IPS DF 6.9 (cell line): ENCODE data around the gene UBC.
A peak's percentile ranks its signal among the peaks of the same experiment; 100 is the strongest.
"Not testable (repeated sequence)": the region's sequence is repeated elsewhere in the genome, so short reads cannot be mapped to it uniquely, and the experiment has no call there.

Source experiments
- DNase-seq: peaks from one replicate; pipeline ENCODE4 v3.0.0-alpha.2; 2013; ENCODE audit warnings: low read depth, low spot score
- H3K27ac ChIP-seq: one replicate; pipeline ENCODE4 v1.5.1; 2013; ENCODE audit warnings: low read length, control low read depth
- H3K27me3 ChIP-seq: 2 replicates; pipeline ENCODE4 v1.6.1; 2013; ENCODE audit warnings: mild to moderate bottlenecking, low read length; ENCODE audit not compliant: control insufficient read depth, insufficient read depth
- H3K36me3 ChIP-seq: 2 replicates; pipeline ENCODE4 v1.6.1; 2013; ENCODE audit warnings: low read length; ENCODE audit not compliant: control insufficient read depth, insufficient read depth
- H3K4me1 ChIP-seq: 2 replicates; pipeline ENCODE4 v1.6.1; 2013; ENCODE audit warnings: low read length; ENCODE audit not compliant: control insufficient read depth, insufficient read depth
- H3K4me3 ChIP-seq: 2 replicates; pipeline ENCODE4 v1.5.1; 2013; ENCODE audit warnings: mild to moderate bottlenecking, low read length
- H3K9me3 ChIP-seq: 2 replicates; pipeline ENCODE4 v1.6.1; 2013; ENCODE audit warnings: low read length, inconsistent platforms; ENCODE audit not compliant: control insufficient read depth, insufficient read depth
- WGBS: extraction: QIAGEN DNeasy Blood & Tissue Kit; methylation state at CpG from one replicate; pipeline ENCODE4 v1.1.7; 2013; ENCODE audit warnings: mixed read lengths, missing lambda C conversion rate; ENCODE audit not compliant: insufficient read length, insufficient coverage; 5-methylcytosine and 5-hydroxymethylcytosine counted together

UBC gene

GRCh38 chr12:124921200-124922031 is 7.0 kb upstream of the UBC start:
- Histone ChIP-seq H3K4me3 (peak overlapping the region; percentile 16; the same call in 1 of the 2 replicates), H3K9me3 (no peaks in the 10 kb centered on the region), H3K27me3 (no peaks in the 10 kb centered on the region), H3K36me3 (no peaks in the 10 kb centered on the region), H3K27ac (no peak overlapping the region), H3K4me1 (peaks cover 1% of the 10 kb centered on the region; the same call in 1 of the 2 replicates)
- no peak for DNase-seq
- WGBS = no CpG with 5 or more reads among the region's 16 CpGs

DNA sequence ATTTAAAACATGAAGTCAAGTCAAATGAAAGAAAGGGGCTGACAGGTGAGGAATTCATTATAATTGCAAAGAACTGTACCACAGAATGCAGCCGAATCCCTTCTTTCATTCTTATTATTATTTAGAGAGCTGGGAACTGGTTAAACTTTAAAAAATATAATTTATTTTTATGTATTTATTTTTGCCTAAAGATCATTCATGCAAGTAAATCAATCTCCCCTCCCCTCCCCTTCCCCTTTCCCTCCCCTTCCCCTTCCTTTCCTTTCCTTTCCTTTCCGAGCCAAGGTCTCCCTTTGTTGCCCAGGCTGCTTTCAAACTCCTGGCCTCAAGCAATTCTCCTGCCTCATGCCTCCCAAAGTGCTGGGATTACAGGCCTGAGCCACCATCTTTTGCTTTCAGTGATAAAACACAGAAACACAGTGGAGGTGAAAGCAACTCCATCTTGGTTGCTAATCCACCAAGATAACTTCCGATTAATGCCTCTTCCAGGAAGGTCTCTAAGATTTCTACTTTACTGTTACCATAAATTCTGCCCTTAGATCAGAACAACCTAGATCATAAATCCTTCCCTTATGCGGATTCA is 6.0 kb upstream of the UBC start:
- no peak overlapping the region for H3K27ac ChIP-seq
- H3K4me3 ChIP-seq = no peak overlapping the region
- no peaks in the 10 kb centered on the region for H3K27me3 ChIP-seq
- no peak for DNase-seq
- H3K9me3 ChIP-seq = no peaks in the 10 kb centered on the region
- WGBS = no CpG with 5 or more reads among the region's 4 CpGs
- peaks cover 1% of the 10 kb centered on the region; the same call in 1 of the 2 replicates for H3K4me1 ChIP-seq
- H3K36me3 ChIP-seq = no peaks in the 10 kb centered on the region

DNA sequence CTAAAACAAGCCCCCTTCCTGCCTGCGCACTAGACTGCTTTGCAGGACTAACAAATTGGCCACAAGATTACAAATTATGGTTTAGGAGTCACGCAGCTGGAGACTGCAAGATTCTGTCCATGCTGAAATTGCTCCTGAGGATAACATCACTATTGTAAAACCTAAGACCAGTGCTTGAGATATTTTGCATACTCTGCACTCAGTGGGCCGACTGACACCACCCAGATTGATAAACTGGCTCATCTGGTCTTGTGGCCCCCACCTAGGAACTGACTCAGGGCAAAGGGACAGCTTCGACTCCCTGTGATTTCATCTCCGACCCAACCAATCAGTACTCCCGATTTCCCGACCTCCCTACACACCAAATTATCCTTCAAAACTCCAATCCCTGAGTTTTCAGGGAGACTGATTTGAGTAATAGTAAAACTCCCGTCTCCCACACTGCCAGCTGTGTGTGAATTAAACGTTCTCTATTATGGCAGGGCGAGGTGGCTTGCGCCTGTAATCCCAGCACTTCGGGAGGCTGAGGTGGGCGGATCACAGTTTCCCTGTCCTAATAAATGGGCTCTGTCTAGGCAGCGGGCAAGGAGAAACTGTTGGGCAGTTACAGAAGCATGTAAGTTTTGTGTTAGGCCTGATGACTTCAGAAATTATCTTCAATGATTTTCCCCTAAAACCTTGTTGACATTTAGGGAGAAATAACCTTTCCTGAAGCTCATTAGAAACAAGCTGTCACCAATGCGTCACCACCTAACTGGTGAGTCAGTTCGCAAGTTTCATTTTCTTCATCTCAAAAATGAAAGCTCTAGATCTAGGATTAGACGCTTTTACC is 5.3 kb upstream of the UBC start:
- H3K4me3 ChIP-seq = peak overlapping the region; percentile 10; the same call in 1 of the 2 replicates
- no peaks in the 10 kb centered on the region for H3K27me3 ChIP-seq
- no peak for DNase-seq
- no peaks in the 10 kb centered on the region for H3K9me3 ChIP-seq
- no peak overlapping the region for H3K27ac ChIP-seq
- H3K4me1 ChIP-seq = peaks cover 1% of the 10 kb centered on the region; the same call in 1 of the 2 replicates
- WGBS = no CpG with 5 or more reads among the region's 17 CpGs
- no peaks in the 10 kb centered on the region for H3K36me3 ChIP-seq

DNA sequence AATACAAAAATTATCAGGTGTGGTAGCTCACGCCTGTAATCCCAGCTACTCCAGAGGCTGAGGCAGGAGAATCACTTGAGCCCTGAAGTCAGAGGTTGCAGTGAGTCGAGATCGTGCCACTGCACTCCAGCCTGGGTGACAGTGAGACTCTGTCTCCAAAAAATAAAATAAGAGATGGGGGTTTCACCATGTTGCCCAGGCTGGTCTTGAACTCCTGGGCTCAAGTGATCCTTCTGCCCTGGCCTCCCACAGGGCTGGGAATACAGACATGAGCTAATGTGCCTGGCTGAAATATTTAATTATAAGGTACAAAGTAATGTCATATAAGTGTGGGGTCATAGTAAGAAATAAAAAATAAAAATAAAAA is 4.2 kb upstream of the UBC start:
- WGBS = no CpG with 5 or more reads among the region's 3 CpGs
- not testable (repeated sequence) for H3K4me3 ChIP-seq, H3K36me3 ChIP-seq, DNase-seq, H3K4me1 ChIP-seq, H3K27me3 ChIP-seq, H3K9me3 ChIP-seq, H3K27ac ChIP-seq

DNA sequence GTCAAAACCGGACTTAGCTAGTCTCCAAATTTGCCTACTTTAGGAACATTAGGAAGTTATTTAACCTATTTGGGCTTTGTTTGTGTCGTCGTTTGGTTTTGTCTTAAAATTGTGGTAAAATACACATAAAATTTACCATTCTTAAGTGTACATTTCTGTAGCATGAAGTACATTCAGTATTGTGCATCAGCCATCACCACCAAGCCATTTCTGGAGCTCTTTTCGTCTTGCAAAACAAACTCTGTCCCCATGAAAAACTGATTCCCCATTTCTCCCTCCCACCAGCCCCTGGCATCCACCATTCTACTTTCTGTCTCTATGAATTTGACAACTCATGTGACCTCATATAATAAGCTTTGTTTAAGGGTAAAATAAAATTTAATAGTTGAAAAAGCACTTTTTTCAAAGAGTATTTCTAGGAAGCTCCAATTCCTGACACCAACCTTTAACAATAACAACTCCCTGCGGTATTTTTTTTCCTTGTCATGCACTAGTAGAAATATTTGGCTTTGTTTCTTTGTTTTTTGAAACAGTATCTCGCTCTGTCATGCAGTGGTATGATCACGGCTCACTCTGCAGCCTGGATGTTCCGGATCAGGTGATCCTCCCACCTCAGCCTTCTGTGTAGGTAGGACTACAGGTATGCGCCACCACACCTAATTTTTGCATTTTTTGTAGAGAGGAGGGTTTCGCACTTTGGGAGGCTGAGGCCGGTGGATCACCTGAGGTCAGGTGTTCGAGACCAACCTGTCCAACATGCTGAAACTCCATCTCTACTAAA is 3.6 kb upstream of the UBC start:
- H3K4me3 ChIP-seq = no peak overlapping the region
- no CpG with 5 or more reads among the region's 12 CpGs for WGBS
- no peak for DNase-seq
- H3K27ac ChIP-seq = no peak overlapping the region
- no peaks in the 10 kb centered on the region; the same call in 1 of the 2 replicates for H3K4me1 ChIP-seq
- no peaks in the 10 kb centered on the region for H3K27me3 ChIP-seq
- peaks cover 4% of the 10 kb centered on the region; the same call in 1 of the 2 replicates for H3K36me3 ChIP-seq
- H3K9me3 ChIP-seq = no peaks in the 10 kb centered on the region

GRCh38 chr12:124917135-124917840 is 2.8 kb upstream of the UBC start:
- no CpG with 5 or more reads among the region's 19 CpGs for WGBS
- Histone ChIP-seq H3K4me1 (no peaks in the 10 kb centered on the region; the same call in 1 of the 2 replicates), H3K36me3 (peaks cover 6% of the 10 kb centered on the region; the same call in 1 of the 2 replicates), H3K27me3 (no peaks in the 10 kb centered on the region), H3K4me3 (peak overlapping the region; percentile 4; the same call in 1 of the 2 replicates), H3K27ac (no peak overlapping the region), H3K9me3 (no peaks in the 10 kb centered on the region)
- peak; percentile 92 for DNase-seq

DNA sequence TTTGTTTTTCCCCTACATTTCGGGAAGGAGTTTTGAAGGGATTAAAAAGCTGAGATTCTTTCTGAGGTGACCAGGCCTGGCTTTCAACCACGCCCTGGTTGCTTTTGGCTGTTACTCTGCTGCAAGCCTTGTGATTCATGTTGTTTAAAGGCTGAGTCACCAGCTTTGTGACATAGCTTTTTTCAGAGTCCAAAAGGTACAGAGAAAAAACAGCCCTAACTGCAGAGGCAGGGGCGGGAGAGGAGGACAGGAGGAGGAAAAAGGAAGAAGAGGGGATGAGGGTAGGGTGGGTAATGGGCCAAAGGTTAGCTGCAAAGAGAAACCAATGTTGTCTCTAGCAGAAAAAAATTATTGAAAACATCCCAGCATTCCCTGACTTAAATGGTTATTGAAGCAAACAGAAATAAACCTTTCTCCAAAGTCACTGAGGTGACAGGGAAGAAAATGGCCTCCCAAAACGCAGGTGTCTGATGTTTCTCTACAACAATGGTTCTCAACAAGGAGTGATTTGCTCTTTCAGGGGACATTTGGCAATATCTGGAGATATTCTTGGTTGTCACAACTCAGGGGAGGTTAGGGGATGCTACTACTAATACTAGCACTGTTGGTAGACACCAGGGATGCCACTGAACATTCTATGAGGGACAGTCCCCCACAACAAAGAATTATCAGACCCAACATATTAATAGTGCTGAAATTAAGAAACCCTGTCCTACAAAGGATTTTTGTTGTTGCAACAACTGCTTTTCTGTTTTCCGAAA is 2.1 kb upstream of the UBC start:
- H3K4me3 ChIP-seq = no peak overlapping the region; the same call in 1 of the 2 replicates
- H3K27ac ChIP-seq = no peak overlapping the region
- H3K9me3 ChIP-seq = no peaks in the 10 kb centered on the region
- no peaks in the 10 kb centered on the region for H3K27me3 ChIP-seq
- no peak for DNase-seq
- peaks cover 9% of the 10 kb centered on the region; the same call in 1 of the 2 replicates for H3K36me3 ChIP-seq
- no peaks in the 10 kb centered on the region; the same call in 1 of the 2 replicates for H3K4me1 ChIP-seq
- WGBS = no CpG with 5 or more reads among the region's 5 CpGs

- no peaks in the 10 kb centered on the region for H3K27me3 ChIP-seq
- no peak overlapping the region for H3K27ac ChIP-seq
- WGBS = no CpG with 5 or more reads among the region's 21 CpGs
- H3K4me1 ChIP-seq = no peaks in the 10 kb centered on the region; the same call in 1 of the 2 replicates
- H3K9me3 ChIP-seq = no peaks in the 10 kb centered on the region
- no peak for DNase-seq
- H3K36me3 ChIP-seq = peaks cover 10% of the 10 kb centered on the region; the same call in 1 of the 2 replicates
- H3K4me3 ChIP-seq = peak overlapping the region; percentile 93; the same call in 1 of the 2 replicates
Observed at GRCh38 chr12:124915239-124916236, 1.1 kb upstream of the UBC start.
